K562 (cell line): Measurements from ENCODE around the gene SLC9C2. TPM values are rescaled to one million over a fixed set of nuclear protein-coding genes. Genes with fewer than 3 reads are reported as not detected.

Experiments
- AFF1 ChIP-seq, 2 experiments: fragments of 450-650 bp; IDR thresholded peaks; 2 replicates each; pipeline ENCODE4 v1.6.1; 2018; ENCODE audit warnings: mild to moderate bottlenecking in 2 of 2, low read depth in 1 of 2; ENCODE audit not compliant: partially characterized antibody in 2 of 2
- ASH1L ChIP-seq: fragments of 450-650 bp; IDR thresholded peaks from 2 replicates; pipeline ENCODE4 v1.6.1; 2018; ENCODE audit warnings: borderline replicate concordance, mild to moderate bottlenecking, low read depth; ENCODE audit not compliant: partially characterized antibody
- CBX5 ChIP-seq: IDR thresholded peaks from 2 replicates; pipeline ENCODE4 v1.6.1; 2014; ENCODE audit warnings: low read depth, borderline replicate concordance
- CREBBP ChIP-seq: IDR thresholded peaks from one replicate; pipeline ENCODE4 v1.6.1; 2012; ENCODE audit warnings: low read depth, mild to moderate bottlenecking, control low read depth, inconsistent platforms, low read length
- GATAD2A ChIP-seq: fragments of 450-650 bp; IDR thresholded peaks from 2 replicates; pipeline ENCODE4 v1.6.1; 2017
- MYC ChIP-seq, 2 experiments: fragments of 250-450 bp in 1 of 2; sonication (Bioruptor Pico) in 1 of 2; IDR thresholded peaks; 2 replicates each; pipeline versions ENCODE4 v1.5.1 to v1.6.1; 2012 to 2021; ENCODE audit warnings: low read depth in 2 of 2, borderline replicate concordance in 1 of 2, improper control_type of control experiment in 1 of 2, low read length in 1 of 2, mild to moderate bottlenecking in 1 of 2, moderate library complexity in 1 of 2
- PRDM10 ChIP-seq: fragments of 450-650 bp; IDR thresholded peaks from 2 replicates; pipeline ENCODE4 v1.6.1; 2018; ENCODE audit not compliant: partially characterized antibody
- SIX5 ChIP-seq, 2 experiments: IDR thresholded peaks; 2 replicates each; pipeline ENCODE4 v1.6.1; 2011; ENCODE audit warnings: low read length in 2 of 2, borderline replicate concordance in 1 of 2, low read depth in 1 of 2, mild to moderate bottlenecking in 1 of 2, moderate library complexity in 1 of 2; ENCODE audit not compliant: insufficient read depth in 1 of 2
- SOX6 ChIP-seq: fragments of 450-650 bp; IDR thresholded peaks from 2 replicates; pipeline ENCODE4 v1.6.1; 2014; ENCODE audit warnings: mild to moderate bottlenecking
- TAF9B ChIP-seq: fragments of 450-650 bp; IDR thresholded peaks from 2 replicates; pipeline ENCODE4 v1.6.1; 2018; ENCODE audit warnings: mild to moderate bottlenecking; ENCODE audit not compliant: partially characterized antibody
- ZNF592 ChIP-seq: fragments of 450-650 bp; IDR thresholded peaks from 2 replicates; pipeline ENCODE4 v1.6.1; 2017; ENCODE audit warnings: antibody characterized with exemption, mild to moderate bottlenecking
- polyA plus RNA-seq, 8 experiments: library from polyadenylated mRNA; depleted of rRNA in 4 of 8; stranded (reverse) in 5 of 8; unstranded in 3 of 8; fragments of >200 nt; fragmentation: Nextera tagmentation in 2 of 8; fragmentation: Illumina TruSeq in 1 of 8; extraction: Ambion mirVana in 2 of 8; extraction: Trizol in 1 of 8; gene quantifications; 2 replicates each; pipeline versions ENCODE4 v1.2.1 to v1.2.3, GENCODE V29; 2011 to 2014; ENCODE audit warnings: inconsistent platforms in 1 of 8, missing spikeins in 1 of 8
- total RNA-seq, 7 experiments: library from RNA; depleted of rRNA in 6 of 7; stranded (reverse); fragments of >200 nt in 6 of 7; fragmentation: Illumina TruSeq in 2 of 7; extraction: Trizol in 2 of 7; gene quantifications; 2 replicates each; pipeline versions ENCODE4 v1.2.1 to v1.2.3, GENCODE V29; 2011 to 2021; ENCODE audit warnings: low replicate concordance in 1 of 7

The SLC9C2 gene
- total and polyA plus RNA-seq, 9 of the 15 experiments (the other 6 are each of a cell fraction or from before 2014, with no cell fraction given) = 0.11 to 0.22 (median 0.15) TPM; not detected in 5

- TF ChIP-seq AFF1 (IDR thresholded peaks at IDR 0.05; ENCODE audit: low read depth in 1 of 2, partially characterized antibody in 2 of 2) (peak in 1 of 2 experiments; percentile 27), PRDM10 (no peak), ZNF592 (peak; percentile 66), SOX6 (peak; percentile 44; the same call in 1 of the 2 replicates), CREBBP (no peak), MYC (IDR thresholded peaks at IDR 0.05; ENCODE audit: low read depth, low read length) (peak; percentile 33; the same call in 1 of the 2 replicates), MYC (CRISPR knock-in tag; IDR thresholded peaks at IDR 0.05; ENCODE audit: borderline replicate concordance, low read depth) (no peak), ASH1L (no peak), CBX5 (0 out of 2 replicates have a peak, but pooled peaks have one; percentile 54), SIX5 (IDR thresholded peaks at IDR 0.05; ENCODE audit: borderline replicate concordance in 1 of 2, insufficient read depth in 1 of 2, low read depth in 1 of 2, low read length in 2 of 2) (no peak), GATAD2A (no peak), TAF9B (no peak)
Observed at GRCh38 chr1:173496757-173497320, 106.0 kb downstream of the SLC9C2 start (continued).
